Activated CD4-positive, alpha-beta memory T cell treated with anti-CD3 and anti-CD28 coated beads for 36 hours (primary cell): Measurements from ENCODE around the gene POP5. TPM values are rescaled to one million over a fixed set of nuclear protein-coding genes. Genes with fewer than 3 reads are reported as not detected.
A peak's percentile ranks its signal among the peaks of the same experiment; 100 is the strongest.
"Not testable (repeated sequence)": the region's sequence is repeated elsewhere in the genome, so short reads cannot be mapped to it uniquely, and the experiment has no call there.

Experiments
- CTCF ChIA-PET: fragments of 350-600 bp; sonication (Branson Sonifier 250); formaldehyde crosslinking; loops from one replicate; lab custom pipeline; 2021; ENCODE audit warnings: antibody characterized with exemption, inconsistent platforms; lab: Charles Lee
- POLR2A ChIA-PET: fragments of 350-600 bp; sonication (Branson Sonifier 250); formaldehyde crosslinking; loops from one replicate; lab custom pipeline; 2021; ENCODE audit warnings: antibody characterized with exemption; lab: Charles Lee
- DNase-seq: peaks from one replicate; pipeline ENCODE4 v3.0.0-alpha.2; 2020
- H3K27ac Mint-ChIP-seq: one replicate; pipeline ENCODE4 v1.8.0; 2021; ENCODE audit warnings: mixed read lengths
- H3K27me3 Mint-ChIP-seq: one replicate; pipeline ENCODE4 v1.8.0; 2021; ENCODE audit warnings: mixed read lengths
- H3K36me3 Mint-ChIP-seq: one replicate; pipeline ENCODE4 v1.8.0; 2021; ENCODE audit warnings: mixed read lengths
- H3K4me1 Mint-ChIP-seq: one replicate; pipeline ENCODE4 v1.8.0; 2021; ENCODE audit warnings: low read depth, mixed read lengths
- H3K4me3 Mint-ChIP-seq: one replicate; pipeline ENCODE4 v1.8.0; 2021; ENCODE audit warnings: mild to moderate bottlenecking, mixed read lengths
- H3K9me3 Mint-ChIP-seq: one replicate; pipeline ENCODE4 v1.8.0; 2021; ENCODE audit warnings: mixed read lengths
- intact Hi-C: fragments of 100-400 bp; cut with micrococcal nuclease; formaldehyde crosslinking; loops from one replicate; pipeline ENCODE4 v1.15.1; 2023
- total RNA-seq, 2 experiments: library from RNA; stranded (reverse); gene quantifications; one replicate each; pipeline ENCODE4 v1.2.3, GENCODE V29; 2021

Gene POP5
- total RNA-seq, 2 experiments from 2014 or later, result 54.1 to 55.7 TPM

DNA sequence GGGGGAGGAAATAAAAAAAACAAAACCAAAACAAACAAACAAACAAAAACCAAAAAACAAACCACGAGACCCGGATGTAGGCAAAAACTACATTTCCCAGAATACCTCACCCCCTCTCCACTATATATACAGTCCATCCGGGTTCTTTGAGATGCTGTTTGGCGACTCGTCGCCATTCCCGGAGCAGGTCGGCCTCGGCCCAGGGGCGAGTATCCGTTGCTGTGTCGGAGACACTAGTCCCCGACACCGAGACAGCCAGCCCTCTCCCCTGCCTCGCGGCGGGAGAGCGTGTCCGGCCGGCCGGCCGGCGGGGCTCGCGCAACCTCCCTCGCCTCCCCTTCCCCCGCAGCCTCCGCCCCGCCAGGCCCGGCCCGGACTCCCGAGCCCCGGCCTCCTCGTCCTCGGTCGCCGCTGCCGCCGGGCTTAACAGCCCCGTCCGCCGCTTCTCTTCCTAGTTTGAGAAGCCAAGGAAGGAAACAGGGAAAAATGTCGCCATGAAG is 46.9 kb downstream of the POP5 start, which contains the start of gene RNF10:
RNF10 (plus strand) TSS at position 154 of the 500 bp plus-strand sequence. CDS start 456 bp downstream, outside the sequence.
- Mint-ChIP-seq H3K27ac (peak within 1 kb of the TSS; percentile 96), H3K9me3 (no peaks in the 10 kb centered on the region), H3K27me3 (no peaks in the 10 kb centered on the region), H3K36me3 (peaks cover 23% of the 10 kb centered on the region), H3K4me3 (peak within 1 kb of the TSS; percentile 97), H3K4me1 (peaks cover 43% of the 10 kb centered on the region)
- CTCF ChIA-PET, result interaction anchor here (1.0 to 2.1 kb wide), 5 partner anchors 47 to 114 kb away, joined by 3 to 4 read pairs (median 4); partner anchors contain the start of genes POP5 and SRSF9
- DNase-seq, result peak; percentile 80
- POLR2A ChIA-PET, result interaction anchor here (1.0 to 1.3 kb wide), 2 partner anchors 38 to 243 kb away, joined by 3 to 5 read pairs; partner anchors contain the start of genes DYNLL1 and RNU4-2
- intact Hi-C loops, result loop anchor here (1.0 to 2.0 kb wide), 4 partner anchors 37 to 153 kb away; partner anchors contain the start of genes COX6A1, DYNLL1, MLEC and POP5

DNA sequence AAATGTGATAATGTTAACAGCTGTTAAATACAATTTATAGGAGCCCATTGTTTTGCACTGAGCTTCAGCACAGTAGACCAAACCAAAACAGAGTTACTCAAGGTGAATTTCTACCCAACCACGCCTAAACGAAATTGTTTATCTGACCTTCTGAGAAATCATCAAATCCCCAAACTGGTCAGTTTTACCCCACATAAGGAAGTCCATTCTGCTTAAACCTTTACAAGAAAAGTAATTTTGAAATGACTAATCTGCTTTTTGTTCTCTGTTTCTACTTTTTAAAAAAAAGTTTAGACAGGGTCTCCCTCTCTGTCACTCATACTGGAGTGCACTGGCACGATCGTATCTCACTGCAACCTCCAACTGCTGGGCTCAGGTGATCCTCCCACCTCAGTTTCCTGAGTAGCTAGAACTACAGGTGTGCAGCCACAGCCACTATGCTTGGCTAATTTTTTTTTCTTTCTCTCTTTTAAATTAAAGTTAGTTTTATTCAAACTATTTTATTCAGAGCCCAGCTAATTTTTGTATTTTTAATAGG is 48.4 kb downstream of the POP5 start:
- no peaks in the 10 kb centered on the region for H3K27me3 Mint-ChIP-seq
- peak; percentile 14 for DNase-seq
- intact Hi-C loops, result no loop called here
- H3K27ac Mint-ChIP-seq, result peak overlapping the region; percentile 4
- POLR2A ChIA-PET, result interaction anchor here (0.6 kb wide), 1 partner anchor 1734 kb away, joined by 3 read pairs; no protein-coding TSS in a partner anchor
- no peak overlapping the region for H3K4me3 Mint-ChIP-seq
- H3K4me1 Mint-ChIP-seq, result peaks cover 33% of the 10 kb centered on the region
- no peaks in the 10 kb centered on the region for H3K9me3 Mint-ChIP-seq
- H3K36me3 Mint-ChIP-seq, result peaks cover 17% of the 10 kb centered on the region
- CTCF ChIA-PET, result no interaction called here

DNA sequence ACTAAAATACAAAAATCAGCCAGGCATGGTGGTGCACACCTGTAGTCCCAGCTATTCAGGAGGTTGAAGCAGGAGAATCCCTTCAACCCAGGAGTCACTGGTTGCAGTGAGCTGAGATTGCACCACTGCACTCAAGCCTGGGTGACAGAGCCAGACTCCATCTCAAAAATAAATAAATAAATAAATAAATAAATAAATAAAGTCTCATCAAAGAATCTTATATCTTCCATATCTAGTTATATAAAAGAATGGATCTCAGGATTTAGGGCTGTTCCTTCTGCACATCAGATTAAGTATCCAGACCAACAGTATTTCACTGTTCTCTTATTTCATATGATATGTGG is 50.8 kb downstream of the POP5 start:
- CTCF ChIA-PET, H3K4me3 Mint-ChIP-seq, H3K9me3 Mint-ChIP-seq, DNase-seq, intact Hi-C loops, H3K27me3 Mint-ChIP-seq: not testable (repeated sequence)
- Mint-ChIP-seq H3K36me3 (peaks cover 12% of the 10 kb centered on the region), H3K27ac (peak overlapping the region; percentile 97), H3K4me1 (peaks cover 19% of the 10 kb centered on the region)
- POLR2A ChIA-PET, result interaction anchor here (2.4 kb wide), 1 partner anchor 239 kb away, joined by 14 read pairs; the partner anchor contains the start of gene RNU4-2

DNA sequence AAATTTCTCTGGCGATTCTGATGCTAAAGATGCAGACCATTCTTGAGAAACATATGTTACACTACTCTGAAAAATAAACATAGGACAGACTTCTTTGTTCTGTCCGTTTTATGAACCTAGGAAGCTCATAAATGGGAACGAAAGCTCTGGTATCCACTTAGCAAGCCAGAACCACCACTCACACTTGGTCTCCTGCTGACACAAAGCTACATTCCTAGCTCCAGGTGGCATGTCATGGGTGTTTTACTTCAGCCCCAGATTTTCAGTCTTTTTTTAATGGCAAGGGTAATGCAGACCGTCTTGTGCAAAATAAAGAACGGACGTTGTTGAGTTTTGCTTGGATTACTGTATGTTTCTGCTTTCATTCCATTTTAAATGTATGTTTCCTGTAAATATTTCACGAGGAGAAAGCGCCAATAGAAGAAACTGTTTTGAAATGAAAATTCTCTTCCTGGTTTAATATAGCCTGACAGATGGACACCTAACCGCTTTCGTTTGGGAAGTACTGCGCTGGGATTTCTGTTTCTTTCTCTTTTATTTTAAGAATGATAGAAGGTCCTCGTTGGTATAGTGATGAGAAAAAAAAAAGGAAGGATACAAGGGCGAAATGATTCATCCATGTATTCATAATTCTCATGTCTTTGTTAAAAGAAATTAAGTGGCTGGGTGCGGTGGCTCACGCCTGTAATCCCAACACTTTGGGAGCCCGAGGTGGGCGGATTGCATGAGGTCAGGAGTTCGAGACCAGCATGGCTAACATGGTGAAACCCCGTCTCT is 51.4 kb downstream of the POP5 start:
- CTCF ChIA-PET, result interaction anchor here (0.8 to 1.5 kb wide), 4 partner anchors 9 to 61 kb away, joined by 3 to 4 read pairs (median 3); partner anchors contain the start of genes DYNLL1 and SRSF9
- POLR2A ChIA-PET, result interaction anchor here (1.6 to 2.4 kb wide), 2 partner anchors 9 to 238 kb away, joined by 8 to 14 read pairs; partner anchors contain the start of gene RNU4-2

DNA sequence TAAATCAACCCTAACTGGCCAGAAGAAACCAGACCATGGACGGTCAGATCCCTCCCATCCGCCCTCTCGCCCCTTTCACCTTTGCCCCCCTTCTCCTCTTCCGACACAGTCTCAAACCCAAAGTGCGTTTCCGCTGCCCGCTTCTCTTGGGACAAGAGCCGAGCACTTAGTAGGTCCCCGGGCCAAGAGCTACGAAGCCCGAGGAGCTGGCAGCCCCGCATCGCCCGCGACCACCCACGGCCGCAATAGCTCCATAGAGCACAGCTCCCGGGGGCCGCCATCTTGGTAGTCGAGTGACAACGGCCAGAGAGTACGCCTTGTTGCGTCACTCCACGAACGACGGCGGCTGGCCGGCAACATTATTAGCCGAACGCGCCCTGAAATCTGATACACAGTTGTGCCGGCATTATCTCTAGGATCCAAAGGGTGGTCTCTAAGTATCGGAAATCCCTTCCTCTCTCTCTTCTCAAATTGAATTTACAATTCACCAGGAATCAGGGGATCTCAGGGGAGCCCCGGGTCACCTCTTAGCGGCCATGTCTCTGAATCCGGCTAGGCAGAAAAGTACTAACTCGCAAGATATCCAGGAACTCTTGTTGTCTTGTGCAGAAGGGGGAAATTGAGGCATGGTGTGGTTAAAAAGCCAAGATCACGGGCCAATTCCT is 52.2 kb downstream of the POP5 start, which contains the start of gene COQ5:
COQ5 (minus strand) TSS at position 298 of the 665 bp plus-strand sequence; CDS start at position 281, 17 bp downstream.
- POLR2A ChIA-PET, result interaction anchor here (0.6 to 2.4 kb wide), 3 partner anchors 10 to 237 kb away, joined by 6 to 14 read pairs (median 8); partner anchors contain the start of gene RNU4-2

More for the DNA sequence above, 51.4 kb downstream of the POP5 start:
- H3K4me1 Mint-ChIP-seq, result peaks cover 19% of the 10 kb centered on the region
- H3K27me3 Mint-ChIP-seq, result no peaks in the 10 kb centered on the region
- peak overlapping the region; percentile 97 for H3K27ac Mint-ChIP-seq
- H3K9me3 Mint-ChIP-seq, result no peaks in the 10 kb centered on the region
- H3K36me3 Mint-ChIP-seq, result peaks cover 8% of the 10 kb centered on the region
- intact Hi-C loops, result loop anchor here (2.0 kb wide), 2 partner anchors 61 to 213 kb away; partner anchors contain the start of gene SRSF9
- peak overlapping the region; percentile 100 for H3K4me3 Mint-ChIP-seq
- peak; percentile 35 for DNase-seq

More for the DNA sequence above, 52.2 kb downstream of the POP5 start, which contains the start of gene COQ5:
- peaks cover 6% of the 10 kb centered on the region for H3K36me3 Mint-ChIP-seq
- peak within 1 kb of the TSS; percentile 100 for H3K4me3 Mint-ChIP-seq
- H3K9me3 Mint-ChIP-seq, result no peaks in the 10 kb centered on the region
- peaks cover 19% of the 10 kb centered on the region for H3K4me1 Mint-ChIP-seq
- CTCF ChIA-PET, result interaction anchor here (0.8 to 1.5 kb wide), 4 partner anchors 10 to 60 kb away, joined by 3 to 4 read pairs (median 3); partner anchors contain the start of genes DYNLL1 and SRSF9
- no peaks in the 10 kb centered on the region for H3K27me3 Mint-ChIP-seq
- peak; percentile 91 for DNase-seq
- peak within 1 kb of the TSS; percentile 97 for H3K27ac Mint-ChIP-seq
- intact Hi-C loops, result loop anchor here (2.0 kb wide), 2 partner anchors 60 to 212 kb away; partner anchors contain the start of gene SRSF9

Other genes starting within 250 kb of the POP5 start
- gene MSI1, start 212.2 kb downstream of the POP5 start, total RNA-seq, result 1 to 10 TPM; 1.5 to 2.7 TPM
- 100 to 1,000 TPM; 474 to 478 TPM for gene COX6A1, start 143.3 kb downstream of the POP5 start, total RNA-seq
- gene TRIAP1, start 135.0 kb downstream of the POP5 start, total RNA-seq, result 10 to 100 TPM; 32.2 to 34.6 TPM
- gene GATC, start 135.0 kb downstream of the POP5 start, total RNA-seq, result 10 to 100 TPM; 35.1 to 37.1 TPM
- gene SRSF9, start 111.7 kb downstream of the POP5 start, total RNA-seq, result 100 to 1,000 TPM; 218 to 221 TPM
- gene DYNLL1, start 85.3 kb downstream of the POP5 start, total RNA-seq, result 100 to 1,000 TPM; 176 to 184 TPM
- 10 to 100 TPM; 30.1 to 31.6 TPM for gene COQ5, start 52.2 kb downstream of the POP5 start, total RNA-seq
- 100 to 1,000 TPM; 188 to 210 TPM for gene RNF10, start 47.0 kb downstream of the POP5 start, total RNA-seq
- under 1 TPM; 0.24 to 0.29 TPM for gene CABP1, start 59.2 kb upstream of the POP5 start, total RNA-seq
- gene MLEC, start 105.7 kb upstream of the POP5 start, total RNA-seq, result 10 to 100 TPM; 92.9 to 93.7 TPM
- 10 to 100 TPM; 28.2 to 31.3 TPM for gene UNC119B, start 129.1 kb upstream of the POP5 start, total RNA-seq
- 10 to 100 TPM; 15.6 to 16.6 TPM for gene ACADS, start 144.4 kb upstream of the POP5 start, total RNA-seq